ES-I3 (cell line): ENCODE data around the gene GPR25.

ENCODE experiments used
- H3K36me3 ChIP-seq: 2 replicates; pipeline ENCODE4 v1.6.1; 2013; ENCODE audit warnings: mild to moderate bottlenecking, low read length, control low read depth, moderate library complexity; ENCODE audit not compliant: insufficient read depth
- H3K4me1 ChIP-seq: 2 replicates; pipeline ENCODE4 v1.6.1; 2013; ENCODE audit warnings: mild to moderate bottlenecking, control low read depth, low read length; ENCODE audit not compliant: insufficient read depth
- H3K9ac ChIP-seq: 2 replicates; pipeline ENCODE4 v1.6.1; 2013; ENCODE audit warnings: low read depth, mild to moderate bottlenecking, low read length, moderate library complexity
- H3K9me3 ChIP-seq: 2 replicates; pipeline ENCODE4 v1.6.1; 2013; ENCODE audit warnings: mild to moderate bottlenecking, low read length, moderate library complexity; ENCODE audit not compliant: control insufficient read depth, insufficient read depth

The GPR25 gene

GRCh38 chr1:200921571-200922110, 48.9 kb downstream of the GPR25 start:
- Histone ChIP-seq H3K4me1 (no peaks in the 10 kb centered on the region), H3K36me3 (no peaks in the 10 kb centered on the region), H3K9ac (no peak overlapping the region), H3K9me3 (no peaks in the 10 kb centered on the region)

GRCh38 chr1:200922406-200922805, 49.6 kb downstream of the GPR25 start:
- no peaks in the 10 kb centered on the region for H3K9me3 ChIP-seq
- no peaks in the 10 kb centered on the region for H3K4me1 ChIP-seq
- H3K9ac ChIP-seq: no peak overlapping the region

GRCh38 chr1:200923601-200924000, 50.8 kb downstream of the GPR25 start:
- Histone ChIP-seq H3K4me1 (no peaks in the 10 kb centered on the region), H3K9ac (no peak overlapping the region), H3K9me3 (no peaks in the 10 kb centered on the region), H3K36me3 (no peaks in the 10 kb centered on the region)

More at GRCh38 chr1:200922406-200922805, 49.6 kb downstream of the GPR25 start:
- no peaks in the 10 kb centered on the region for H3K36me3 ChIP-seq
